SK-N-MC (cell line): ENCODE results near the gene CAMTA1.

Source experiments
- EZH2 ChIP-seq: fragments of 200-600 bp; sonication (generic); IDR thresholded peaks from one replicate; pipeline ENCODE4 v1.6.1; 2017; ENCODE audit warnings: antibody characterized with exemption
- FOXP2 ChIP-seq: optimal IDR thresholded peaks from 2 replicates; pipeline ENCODE3; 2011; ENCODE audit warnings: mild to moderate bottlenecking, moderate library complexity; ENCODE audit not compliant: insufficient read depth; ENCODE audit errors: extremely low read length, control extremely low read depth
- POLR2AphosphoS5 ChIP-seq: IDR thresholded peaks from 2 replicates; pipeline ENCODE4 v1.6.1; 2012; ENCODE audit warnings: mild to moderate bottlenecking, low read depth, low read length, borderline replicate concordance

DNA sequence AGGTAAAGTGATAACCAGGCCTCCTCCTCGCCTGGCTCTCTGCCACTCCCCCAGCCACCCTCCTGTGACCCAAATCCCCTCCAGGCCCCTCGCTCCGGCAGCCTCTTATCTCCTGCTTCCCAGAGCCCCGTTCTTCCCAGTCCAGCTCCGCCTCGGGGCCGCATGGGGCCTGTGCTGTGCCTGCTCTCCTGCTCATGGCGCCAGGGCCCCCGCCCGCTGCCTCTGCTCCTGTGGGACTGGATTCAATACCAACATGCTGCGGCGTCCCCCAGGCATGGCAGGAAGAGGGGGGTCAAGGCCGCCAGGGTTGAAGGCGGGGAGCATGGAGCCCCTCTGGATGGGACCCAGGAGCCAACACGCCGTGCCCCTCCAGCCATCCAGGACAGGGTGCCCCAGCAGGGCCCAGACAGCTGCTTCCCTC lies 772.8 kb downstream of the CAMTA1 start:
- TF ChIP-seq EZH2 (no peak), POLR2AphosphoS5 (no peak), FOXP2 (no peak)
